ENCODE results near the gene ZNF620.

DNA sequence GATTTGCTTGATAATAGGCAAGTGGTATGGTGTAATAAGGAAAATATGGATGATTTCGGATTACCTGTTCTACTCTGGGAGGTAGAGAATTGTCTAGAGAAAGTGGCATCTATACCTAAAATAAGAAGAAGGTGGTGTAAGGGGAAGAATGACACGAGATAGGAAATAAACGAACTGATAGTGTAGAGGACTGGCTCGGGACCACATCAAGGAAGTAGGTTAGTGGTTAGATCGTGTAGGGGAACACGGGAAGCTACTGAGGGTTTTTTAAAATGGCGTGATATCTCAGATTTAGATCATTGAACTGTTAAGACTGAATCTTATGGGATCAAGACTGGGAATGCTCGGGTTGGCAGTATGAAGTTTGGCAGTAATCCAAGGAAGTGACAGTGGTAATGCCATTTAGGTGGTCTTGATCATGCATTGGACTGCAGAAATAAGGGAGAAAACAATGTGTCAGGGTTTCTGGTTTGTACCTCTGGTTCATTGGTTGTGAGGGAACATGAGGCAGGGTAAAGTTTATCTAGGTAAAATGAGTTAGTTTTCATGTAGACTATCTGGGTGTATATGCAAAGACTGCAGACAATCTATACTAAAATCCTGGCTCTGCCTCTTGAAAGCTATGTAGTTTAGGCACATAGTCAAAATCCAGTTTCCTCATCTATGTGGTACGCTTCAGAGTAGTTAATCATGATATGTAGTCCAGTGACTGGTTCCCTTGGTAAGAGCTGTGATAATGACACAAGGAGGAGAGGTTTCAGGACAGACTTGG is 41.3 kb upstream of the ZNF620 start:
- TF ChIP-seq, protein P1, sequence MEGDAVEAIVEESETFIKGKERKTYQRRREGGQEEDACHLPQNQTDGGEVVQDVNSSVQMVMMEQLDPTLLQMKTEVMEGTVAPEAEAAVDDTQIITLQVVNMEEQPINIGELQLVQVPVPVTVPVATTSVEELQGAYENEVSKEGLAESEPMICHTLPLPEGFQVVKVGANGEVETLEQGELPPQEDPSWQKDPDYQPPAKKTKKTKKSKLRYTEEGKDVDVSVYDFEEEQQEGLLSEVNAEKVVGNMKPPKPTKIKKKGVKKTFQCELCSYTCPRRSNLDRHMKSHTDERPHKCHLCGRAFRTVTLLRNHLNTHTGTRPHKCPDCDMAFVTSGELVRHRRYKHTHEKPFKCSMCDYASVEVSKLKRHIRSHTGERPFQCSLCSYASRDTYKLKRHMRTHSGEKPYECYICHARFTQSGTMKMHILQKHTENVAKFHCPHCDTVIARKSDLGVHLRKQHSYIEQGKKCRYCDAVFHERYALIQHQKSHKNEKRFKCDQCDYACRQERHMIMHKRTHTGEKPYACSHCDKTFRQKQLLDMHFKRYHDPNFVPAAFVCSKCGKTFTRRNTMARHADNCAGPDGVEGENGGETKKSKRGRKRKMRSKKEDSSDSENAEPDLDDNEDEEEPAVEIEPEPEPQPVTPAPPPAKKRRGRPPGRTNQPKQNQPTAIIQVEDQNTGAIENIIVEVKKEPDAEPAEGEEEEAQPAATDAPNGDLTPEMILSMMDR (conservative IDR thresholded peaks at IDR 0.05; ENCODE audit: low read depth in 2 of 2): no peak
- TF ChIP-seq EZH2 (IDR thresholded peaks at IDR 0.05; ENCODE audit: low read depth, unreplicated experiment) (no peak), POLR2AphosphoS5 (IDR thresholded peaks at IDR 0.05; ENCODE audit: low read depth) (no peak), STAT1 (IDR thresholded peaks at IDR 0.05; ENCODE audit: unreplicated experiment) (no peak), EZH2phosphoT487 (IDR thresholded peaks at IDR 0.05; ENCODE audit: unreplicated experiment) (no peak)

All from GM23338 (cell line).